Parathyroid adenoma (tissue), 2 donors: ENCODE data around the gene TPP2.

Source experiments
- H2AFZ ChIP-seq: fragments of 300-600 bp; sonication (generic); one replicate; pipeline ENCODE4 v1.7.0; 2017; ENCODE audit warnings: antibody characterized with exemption, mild to moderate bottlenecking
- H3K27ac ChIP-seq: fragments of 300-600 bp; sonication (generic); one replicate; pipeline ENCODE4 v1.7.0; 2017
- H3K27me3 ChIP-seq: fragments of 300-600 bp; sonication (generic); one replicate; pipeline ENCODE4 v1.7.0; 2017; ENCODE audit warnings: low read length; ENCODE audit not compliant: control insufficient read depth, insufficient read depth
- H3K36me3 ChIP-seq: fragments of 300-600 bp; sonication (generic); one replicate; pipeline ENCODE4 v1.7.0; 2017; ENCODE audit warnings: low read length; ENCODE audit not compliant: control insufficient read depth, insufficient read depth
- H3K4me1 ChIP-seq: fragments of 300-600 bp; sonication (generic); one replicate; pipeline ENCODE4 v1.7.0; 2017; ENCODE audit warnings: control low read depth
- H3K4me2 ChIP-seq: fragments of 300-600 bp; sonication (generic); one replicate; pipeline ENCODE4 v1.7.0; 2017; ENCODE audit warnings: low read length
- H3K4me3 ChIP-seq: fragments of 300-600 bp; sonication (generic); one replicate; pipeline ENCODE4 v1.7.0; 2017; ENCODE audit warnings: low read depth, low read length
- H3K79me2 ChIP-seq: fragments of 300-600 bp; sonication (generic); one replicate; pipeline ENCODE4 v1.7.0; 2017; ENCODE audit warnings: control low read depth
- H3K9ac ChIP-seq: fragments of 300-600 bp; sonication (generic); one replicate; pipeline ENCODE4 v1.7.0; 2017; ENCODE audit warnings: mild to moderate bottlenecking
- H3K9me3 ChIP-seq: fragments of 300-600 bp; sonication (generic); one replicate; pipeline ENCODE4 v1.7.0; 2017; ENCODE audit warnings: low read length; ENCODE audit not compliant: control insufficient read depth
- TF ChIP-seq, protein P1 (sequence below): fragments of 300-600 bp; sonication (generic); IDR thresholded peaks from one replicate; pipeline ENCODE4 v1.7.0; 2017; ENCODE audit warnings: antibody characterized with exemption, mild to moderate bottlenecking
- donor health status: primary hyperparathyroidism.

TPP2 gene

DNA sequence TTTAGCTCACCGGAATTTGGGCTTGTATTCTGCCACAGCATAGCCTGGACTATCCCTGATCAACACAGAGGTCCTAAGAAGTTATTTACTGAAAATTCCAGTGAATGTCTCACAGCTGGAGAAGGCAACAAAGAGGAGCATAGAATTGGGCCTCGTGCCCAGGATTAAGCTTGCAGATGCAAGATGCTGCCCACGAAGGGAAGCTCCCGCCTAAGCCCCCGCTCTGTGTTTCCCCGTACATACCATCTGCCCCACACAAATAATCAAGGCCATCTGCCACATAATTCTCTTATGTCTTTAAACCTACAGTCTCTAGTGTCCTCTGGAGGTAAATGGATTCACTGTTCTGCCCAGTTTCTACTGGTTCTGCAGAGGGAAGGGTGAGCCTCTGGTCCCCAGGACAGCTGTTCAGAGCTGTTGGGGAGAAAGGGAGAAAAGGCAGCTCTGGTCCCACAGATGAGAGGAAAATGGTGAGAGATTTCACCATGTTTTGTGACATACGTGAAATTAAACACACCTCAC, 7.4 kb upstream of the TPP2 start:
- H3K27me3 ChIP-seq = no peaks in the 10 kb centered on the region
- H3K9ac ChIP-seq = no peak overlapping the region
- H2AFZ ChIP-seq = no peak overlapping the region
- H3K9me3 ChIP-seq = no peaks in the 10 kb centered on the region
- no peak overlapping the region for H3K4me3 ChIP-seq
- TF ChIP-seq, protein P1, sequence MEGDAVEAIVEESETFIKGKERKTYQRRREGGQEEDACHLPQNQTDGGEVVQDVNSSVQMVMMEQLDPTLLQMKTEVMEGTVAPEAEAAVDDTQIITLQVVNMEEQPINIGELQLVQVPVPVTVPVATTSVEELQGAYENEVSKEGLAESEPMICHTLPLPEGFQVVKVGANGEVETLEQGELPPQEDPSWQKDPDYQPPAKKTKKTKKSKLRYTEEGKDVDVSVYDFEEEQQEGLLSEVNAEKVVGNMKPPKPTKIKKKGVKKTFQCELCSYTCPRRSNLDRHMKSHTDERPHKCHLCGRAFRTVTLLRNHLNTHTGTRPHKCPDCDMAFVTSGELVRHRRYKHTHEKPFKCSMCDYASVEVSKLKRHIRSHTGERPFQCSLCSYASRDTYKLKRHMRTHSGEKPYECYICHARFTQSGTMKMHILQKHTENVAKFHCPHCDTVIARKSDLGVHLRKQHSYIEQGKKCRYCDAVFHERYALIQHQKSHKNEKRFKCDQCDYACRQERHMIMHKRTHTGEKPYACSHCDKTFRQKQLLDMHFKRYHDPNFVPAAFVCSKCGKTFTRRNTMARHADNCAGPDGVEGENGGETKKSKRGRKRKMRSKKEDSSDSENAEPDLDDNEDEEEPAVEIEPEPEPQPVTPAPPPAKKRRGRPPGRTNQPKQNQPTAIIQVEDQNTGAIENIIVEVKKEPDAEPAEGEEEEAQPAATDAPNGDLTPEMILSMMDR = no peak
- no peak overlapping the region for H3K4me2 ChIP-seq
- H3K36me3 ChIP-seq = no peaks in the 10 kb centered on the region
- H3K79me2 ChIP-seq = no peaks in the 10 kb centered on the region
- H3K4me1 ChIP-seq = no peaks in the 10 kb centered on the region
- no peak overlapping the region for H3K27ac ChIP-seq

DNA sequence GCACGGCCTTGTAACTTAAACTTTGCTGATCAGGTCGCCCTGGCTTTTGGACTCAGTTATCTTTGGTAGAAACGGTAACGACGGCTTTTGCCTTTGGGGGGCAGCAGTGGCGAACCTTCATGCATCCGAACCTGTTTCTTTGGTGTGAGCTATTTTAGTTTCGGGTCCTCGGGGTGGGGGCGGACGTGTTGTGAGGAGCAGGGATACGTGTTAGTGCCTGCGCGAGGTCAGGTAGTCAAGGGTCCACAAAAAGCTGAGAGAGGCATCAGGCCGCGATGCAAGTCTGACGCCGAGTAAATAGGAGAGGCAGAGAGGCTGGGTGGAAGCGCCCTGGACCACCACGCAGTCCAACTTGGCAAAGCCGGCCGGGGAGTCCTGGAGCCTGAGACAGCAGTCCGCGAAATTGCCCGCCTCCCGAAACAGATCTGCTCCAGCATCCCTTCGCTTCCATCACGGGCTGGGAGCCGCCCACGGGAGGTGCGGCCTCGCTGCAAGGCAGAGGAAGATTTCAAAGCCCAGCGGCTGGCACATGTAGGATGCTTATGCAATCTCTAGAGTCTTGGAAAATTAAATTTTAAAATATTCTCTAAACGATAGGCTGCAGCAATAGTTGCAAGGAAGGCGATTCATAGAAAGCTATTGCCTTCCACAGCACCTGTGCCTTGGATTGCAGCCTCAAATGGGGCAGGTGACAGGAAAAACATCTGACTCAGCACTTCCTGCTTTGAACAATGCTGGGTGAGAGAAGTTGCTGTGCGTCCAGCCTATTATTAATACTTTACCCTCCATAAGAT, 4.6 kb upstream of the TPP2 start:
- Histone ChIP-seq H3K9me3 (no peaks in the 10 kb centered on the region), H3K9ac (no peak overlapping the region), H3K4me2 (peak overlapping the region; percentile 90), H3K27ac (peak overlapping the region; percentile 52), H3K4me3 (peak overlapping the region; percentile 61), H3K79me2 (no peaks in the 10 kb centered on the region), H3K27me3 (no peaks in the 10 kb centered on the region), H3K4me1 (no peaks in the 10 kb centered on the region), H3K36me3 (no peaks in the 10 kb centered on the region), H2AFZ (peak overlapping the region; percentile 88)
- TF ChIP-seq, protein P1 = peak; percentile 43

DNA sequence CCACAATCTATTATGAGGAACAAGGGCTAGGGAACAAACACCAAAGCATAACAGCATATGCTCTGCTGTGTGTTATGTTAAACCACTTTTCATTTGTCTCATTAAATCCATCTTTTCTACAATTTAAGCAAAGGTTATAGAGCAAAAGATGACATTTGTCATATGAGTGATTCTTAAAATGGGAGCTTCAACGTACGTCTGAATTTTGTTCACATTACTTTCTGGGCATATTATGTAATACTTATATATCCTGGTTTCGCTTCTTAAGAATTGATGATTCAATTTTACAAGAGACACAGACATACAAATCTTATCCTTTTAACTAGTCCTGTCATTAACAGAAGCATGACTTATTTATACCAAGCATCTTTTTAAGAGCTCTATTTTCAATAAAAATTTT, 3.3 kb upstream of the TPP2 start:
- TF ChIP-seq, protein P1 = no peak
- Histone ChIP-seq H3K79me2 (peaks cover 4% of the 10 kb centered on the region), H3K27ac (no peak overlapping the region), H2AFZ (no peak overlapping the region), H3K9ac (no peak overlapping the region), H3K4me1 (peaks cover 3% of the 10 kb centered on the region), H3K9me3 (no peaks in the 10 kb centered on the region), H3K4me2 (no peak overlapping the region), H3K27me3 (no peaks in the 10 kb centered on the region), H3K36me3 (no peaks in the 10 kb centered on the region), H3K4me3 (no peak overlapping the region)

DNA sequence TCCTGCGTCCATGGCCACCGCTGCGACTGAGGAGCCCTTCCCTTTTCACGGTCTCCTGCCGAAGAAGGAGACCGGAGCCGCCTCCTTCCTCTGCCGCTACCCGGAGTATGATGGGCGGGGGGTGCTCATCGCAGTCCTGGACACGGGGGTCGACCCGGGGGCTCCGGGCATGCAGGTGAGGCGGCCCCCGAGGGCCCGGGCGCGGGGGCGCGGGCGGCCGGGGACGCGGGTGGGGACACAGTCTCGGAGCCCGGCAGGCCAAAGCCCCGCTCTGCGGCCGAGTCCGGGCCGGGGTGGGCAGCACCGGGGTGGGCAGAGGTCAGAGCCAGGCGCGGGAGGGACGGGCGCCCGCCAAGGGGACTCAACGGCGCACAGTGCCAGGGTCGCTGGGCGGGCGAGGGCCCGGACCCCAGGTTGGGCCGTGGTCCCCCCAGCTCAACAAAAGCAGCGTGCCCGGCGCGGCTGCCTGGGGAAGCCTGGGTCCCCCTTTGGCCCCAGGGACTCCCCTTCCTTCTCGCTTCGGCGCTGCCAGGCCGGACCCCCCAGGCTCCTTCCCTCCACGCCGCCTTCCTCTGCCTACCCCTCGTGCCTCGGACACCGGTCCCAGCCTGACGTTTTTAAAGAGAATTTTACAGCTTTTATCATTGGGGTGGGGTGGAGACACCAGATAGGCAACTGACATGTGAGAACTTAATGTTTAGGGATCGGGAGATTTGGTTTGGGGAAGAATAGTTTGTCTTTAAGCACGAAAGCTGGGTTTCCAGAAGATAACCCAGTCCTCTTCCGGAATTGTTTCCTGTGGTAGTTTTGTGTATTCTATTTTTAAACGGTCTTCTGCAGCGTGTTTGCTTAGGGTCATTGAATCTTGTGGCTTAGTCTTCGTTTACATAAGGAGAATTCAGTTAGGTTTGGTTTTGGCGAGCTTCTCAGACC, 509 bp downstream of the TPP2 start:
- H3K36me3 ChIP-seq = no peaks in the 10 kb centered on the region
- peaks cover 10% of the 10 kb centered on the region for H3K79me2 ChIP-seq
- peak overlapping the region; percentile 46 for H3K9ac ChIP-seq
- peak overlapping the region; percentile 84 for H3K4me3 ChIP-seq
- H3K4me2 ChIP-seq = peak overlapping the region; percentile 72
- H2AFZ ChIP-seq = peak overlapping the region; percentile 91
- TF ChIP-seq, protein P1 = no peak
- H3K4me1 ChIP-seq = peaks cover 3% of the 10 kb centered on the region
- no peaks in the 10 kb centered on the region for H3K27me3 ChIP-seq
- H3K27ac ChIP-seq = peak overlapping the region; percentile 99
- H3K9me3 ChIP-seq = no peaks in the 10 kb centered on the region
